Hepatocyte (in vitro differentiated cells): Measurements from ENCODE around the gene LY6G6C. TPM values are rescaled to one million over a fixed set of nuclear protein-coding genes. Genes with fewer than 3 reads are reported as not detected.

Source experiments
- DNase-seq: peaks from one replicate; pipeline ENCODE4 v3.0.0-alpha.2; 2016; ENCODE audit warnings: low spot score
- H2AFZ ChIP-seq: fragments of 200-600 bp; sonication (generic); 2 replicates; pipeline ENCODE4 v1.6.0; 2016; ENCODE audit warnings: antibody characterized with exemption, mild to moderate bottlenecking
- H3K27ac ChIP-seq: fragments of 200-600 bp; sonication (generic); 2 replicates; pipeline ENCODE4 v1.5.1; 2016; ENCODE audit warnings: mild to moderate bottlenecking
- H3K27me3 ChIP-seq: fragments of 200-600 bp; sonication (generic); 2 replicates; pipeline ENCODE4 v1.6.1; 2016
- H3K36me3 ChIP-seq: fragments of 200-600 bp; sonication (generic); replicated peaks from 2 replicates; pipeline ENCODE4 v1.5.1; 2016; ENCODE audit warnings: low read depth; ENCODE audit not compliant: insufficient read depth
- H3K4me1 ChIP-seq: fragments of 200-600 bp; sonication (generic); 2 replicates; pipeline ENCODE4 v1.5.1; 2016; ENCODE audit warnings: mild to moderate bottlenecking, moderate library complexity; ENCODE audit not compliant: insufficient read depth
- H3K4me2 ChIP-seq: fragments of 200-600 bp; sonication (generic); 2 replicates; pipeline ENCODE4 v1.6.0; 2016
- H3K4me3 ChIP-seq: fragments of 200-600 bp; sonication (generic); 2 replicates; pipeline ENCODE4 v1.5.1; 2016; ENCODE audit warnings: mild to moderate bottlenecking
- H3K79me2 ChIP-seq: fragments of 200-600 bp; sonication (generic); 2 replicates; pipeline ENCODE4 v1.6.0; 2017; ENCODE audit warnings: mild to moderate bottlenecking
- H3K9me2 ChIP-seq: fragments of 200-600 bp; sonication (generic); replicated peaks from 2 replicates; pipeline ENCODE4 v1.6.0; 2017; ENCODE audit warnings: mild to moderate bottlenecking; ENCODE audit not compliant: insufficient read depth
- H3K9me3 ChIP-seq: fragments of 200-600 bp; sonication (generic); 2 replicates; pipeline ENCODE4 v1.5.1; 2016; ENCODE audit warnings: low read depth, mild to moderate bottlenecking
- H4K20me1 ChIP-seq: fragments of 200-600 bp; sonication (generic); 2 replicates; pipeline ENCODE4 v1.6.0; 2016; ENCODE audit warnings: mild to moderate bottlenecking; ENCODE audit not compliant: insufficient read depth, poor library complexity, severe bottlenecking
- CTCF ChIP-seq: fragments of 200-600 bp; sonication (generic); IDR thresholded peaks from 2 replicates; pipeline ENCODE4 v1.5.1; 2016; ENCODE audit warnings: antibody characterized with exemption, mild to moderate bottlenecking; ENCODE audit not compliant: poor library complexity
- EZH2 ChIP-seq: fragments of 200-600 bp; sonication (generic); IDR thresholded peaks from 2 replicates; pipeline ENCODE4 v1.6.1; 2016; ENCODE audit warnings: antibody characterized with exemption, mild to moderate bottlenecking, borderline replicate concordance
- EZH2phosphoT487 ChIP-seq: fragments of 200-600 bp; sonication (generic); IDR thresholded peaks from one replicate; pipeline ENCODE4 v1.6.1; 2018; ENCODE audit warnings: antibody characterized with exemption, mild to moderate bottlenecking, low read depth, moderate library complexity; ENCODE audit not compliant: unreplicated experiment, severe bottlenecking
- WGBS: methylation state at CpG from one replicate; pipeline ENCODE4 v1.1.6; 2016; ENCODE audit warnings: low lambda C conversion rate; ENCODE audit errors: missing lambda C conversion rate; 5-methylcytosine and 5-hydroxymethylcytosine counted together
- polyA plus RNA-seq: library from polyadenylated mRNA; unstranded; fragments of >200 nt; fragmentation: Nextera tagmentation; extraction: Ambion mirVana; gene quantifications from 2 replicates; pipeline ENCODE4 v1.2.1, GENCODE V29; 2016
- total RNA-seq: library from RNA; depleted of rRNA; stranded (reverse); fragments of >200 nt; gene quantifications from 2 replicates; pipeline ENCODE4 v1.2.3, GENCODE V29; 2014

LY6G6C gene
- total and polyA plus RNA-seq, 2 experiments from 2014 or later, result 0.30 TPM; not detected in 1

GRCh38 chr6:31741815-31742214 is 20.3 kb upstream of the LY6G6C start:
- Histone ChIP-seq H3K79me2 (peaks cover 2% of the 10 kb centered on the region), H2AFZ (no peak overlapping the region), H3K4me2 (no peak overlapping the region), H3K9me2 (no peaks in the 10 kb centered on the region), H3K27ac (no peak overlapping the region), H3K27me3 (no peaks in the 10 kb centered on the region), H3K4me3 (no peak overlapping the region), H3K9me3 (no peaks in the 10 kb centered on the region), H4K20me1 (no peaks in the 10 kb centered on the region), H3K36me3 (no peaks in the 10 kb centered on the region), H3K4me1 (peaks cover 27% of the 10 kb centered on the region)
- 94% methylated on average over 2 of the region's 2 CpGs for WGBS
- DNase-seq, result no peak
- TF ChIP-seq CTCF (no peak), EZH2phosphoT487 (no peak), EZH2 (no peak)

GRCh38 chr6:31740397-31741223 is 19.1 kb upstream of the LY6G6C start:
- peak overlapping the region; percentile 20 for H3K4me3 ChIP-seq
- peak overlapping the region; percentile 30 for H2AFZ ChIP-seq
- H3K79me2 ChIP-seq, result peaks cover 12% of the 10 kb centered on the region
- no peaks in the 10 kb centered on the region for H4K20me1 ChIP-seq
- H3K4me2 ChIP-seq, result peak overlapping the region; percentile 83
- 47% methylated on average over 29 of the region's 29 CpGs for WGBS
- H3K9me2 ChIP-seq, result no peaks in the 10 kb centered on the region
- H3K4me1 ChIP-seq, result peaks cover 30% of the 10 kb centered on the region
- no peaks in the 10 kb centered on the region for H3K9me3 ChIP-seq
- no peak for TF ChIP-seq CTCF
- no peak for TF ChIP-seq EZH2
- no peak for TF ChIP-seq EZH2phosphoT487
- peak overlapping the region; percentile 94 for H3K27ac ChIP-seq
- DNase-seq, result no peak
- no peaks in the 10 kb centered on the region for H3K36me3 ChIP-seq
- H3K27me3 ChIP-seq, result no peaks in the 10 kb centered on the region

- Histone ChIP-seq H4K20me1 (no peaks in the 10 kb centered on the region), H3K4me2 (peak within 1 kb of the TSS; percentile 91), H3K9me2 (no peaks in the 10 kb centered on the region), H2AFZ (peak within 1 kb of the TSS; percentile 30), H3K4me3 (peak within 1 kb of the TSS; percentile 20), H3K79me2 (peaks cover 20% of the 10 kb centered on the region), H3K27me3 (no peaks in the 10 kb centered on the region), H3K27ac (peak within 1 kb of the TSS; percentile 99), H3K4me1 (peaks cover 30% of the 10 kb centered on the region), H3K9me3 (no peaks in the 10 kb centered on the region), H3K36me3 (no peaks in the 10 kb centered on the region)
- DNase-seq, result peak; percentile 99
- 1% methylated on average over 58 of the region's 58 CpGs for WGBS
- TF ChIP-seq EZH2phosphoT487, result no peak
Measured at GRCh38 chr6:31739639-31740396, 18.3 kb upstream of the LY6G6C start, which contains the start of gene MSH5. TSS of gene MSH5 (plus strand) at chr6:31740005. CDS start at chr6:31740467, 462 bp downstream.
